ENCODE results near the gene SAMSN1. TPM values are rescaled to one million over a fixed set of nuclear protein-coding genes. Genes with fewer than 3 reads are reported as not detected.
A peak's percentile ranks its signal among the peaks of the same experiment; 100 is the strongest.

Gene SAMSN1
- total and polyA plus RNA-seq, 9 of the 15 experiments (the other 6 are each of a cell fraction or from before 2014, with no cell fraction given), result 101 to 223 (median 159) TPM

DNA sequence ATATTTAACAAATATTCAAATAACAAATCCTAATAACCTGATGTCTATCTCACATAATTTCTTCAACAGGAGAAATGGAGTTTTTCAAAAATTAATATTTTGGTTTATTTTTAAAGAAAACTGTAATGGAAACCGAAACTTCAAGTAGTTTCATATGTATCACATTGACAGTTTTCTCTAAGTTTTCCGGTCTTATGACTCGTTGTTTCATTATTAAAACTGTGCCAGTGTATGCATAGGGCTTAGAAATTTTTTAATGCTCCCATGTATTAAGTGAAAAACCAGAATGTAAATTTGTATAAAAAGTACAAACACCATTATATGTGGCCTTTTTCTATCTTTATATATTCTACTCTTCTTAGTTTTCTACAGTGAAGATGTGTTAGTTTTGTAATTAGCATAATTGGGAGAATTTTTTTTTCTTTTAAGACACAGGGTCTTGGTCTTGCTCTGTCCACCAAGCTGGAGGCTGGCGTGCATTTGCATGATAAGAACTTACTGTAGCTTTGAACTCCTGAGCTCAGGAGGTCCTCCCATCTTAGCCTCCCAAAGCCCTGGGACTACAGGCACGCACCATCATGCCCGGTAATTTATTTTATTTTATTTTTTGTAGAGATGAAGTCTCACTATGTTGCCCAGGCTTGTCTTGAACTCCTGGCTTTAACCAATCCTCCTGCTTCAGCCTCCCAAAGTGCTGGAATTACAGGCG lies 43.9 kb upstream of the SAMSN1 start:
- peak overlapping the region; percentile 55 for H2AFZ ChIP-seq (ENCODE audit: low read depth, low read length)
- intact Hi-C loops (cut with micrococcal nuclease), result no loop called here
- ATAC-seq, result peak; percentile 82
- H3K4me1 ChIP-seq (replicated peaks in 1 of 2; ENCODE audit: control insufficient read depth in 2 of 2, insufficient read depth in 2 of 2, low read length in 2 of 2), result peaks cover 0 to 4% of the 10 kb centered on the region in 2 experiments; a peak in 2 of 5 replicates
- peak overlapping the region; percentile 2; the same call in 1 of the 3 replicates for H3K27ac ChIP-seq (ENCODE audit: extremely low read depth, low read depth, low read length)
- POLR2A ChIA-PET, result interaction anchor here (3.8 to 4.2 kb wide), 2 partner anchors 9 to 13 kb away, joined by 11 to 19 read pairs; no protein-coding TSS in a partner anchor
- no peaks in the 10 kb centered on the region for H3K79me2 ChIP-seq (ENCODE audit: control insufficient read depth, insufficient read depth, low read length)
- no peaks in the 10 kb centered on the region for H3K9me1 ChIP-seq (ENCODE audit: control insufficient read depth, insufficient read depth, low read length)
- no TSS peak for BruUV-seq (replicated peaks)
- H3K9ac ChIP-seq (ENCODE audit: insufficient read depth in 1 of 2, low read depth in 2 of 2, low read length in 2 of 2), result no peak overlapping the region
- H3K27me3 ChIP-seq (ENCODE audit: control insufficient read depth in 2 of 2, insufficient read depth in 2 of 2, low read length in 2 of 2), result no peaks in the 10 kb centered on the region
- H3K36me3 ChIP-seq (ENCODE audit: control insufficient read depth, insufficient read depth, low read length), result no peaks in the 10 kb centered on the region
- WGBS (ENCODE audit: insufficient coverage, low coverage, missing lambda C conversion rate), result 36% methylated on average over 7 of the region's 7 CpGs
- DNase-seq (ENCODE audit: extremely low read depth in 1 of 4, low spot score in 3 of 4), result peak in 1 of 4 experiments; percentile 74
- H3K9me3 ChIP-seq (replicated peaks; ENCODE audit: control insufficient read depth, insufficient read depth, low read depth, low read length), result 0 out of 2 replicates have a peak, but pooled peaks cover 3% of the 10 kb centered on the region
- CTCF ChIA-PET (ENCODE audit: low intra/inter-chr PET ratio), result no interaction called here
- in situ Hi-C loops (cut with MboI), result no loop called here
- 0 out of 2 replicates have a peak, but pooled peaks have one; percentile 13 for TF ChIP-seq CXXC5 (CRISPR knock-in tag; IDR thresholded peaks at IDR 0.05)
- TF ChIP-seq SMARCA4 (IDR thresholded peaks at IDR 0.05), result 0 out of 2 replicates have a peak, but pooled peaks have one; percentile 21
- 0 out of 2 replicates have a peak, but pooled peaks have one; percentile 38 for TF ChIP-seq TCF7 (IDR thresholded peaks at IDR 0.05; ENCODE audit: borderline replicate concordance)
- TF ChIP-seq ZSCAN29 (IDR thresholded peaks at IDR 0.05), result no peak
- no peak for TF ChIP-seq RFX1 (IDR thresholded peaks at IDR 0.05)
- TF ChIP-seq ZNF384 (IDR thresholded peaks at IDR 0.05; ENCODE audit: low read depth, low read length), result 0 out of 2 replicates have a peak, but pooled peaks have one; percentile 7
- TF ChIP-seq CBFA2T3 (IDR thresholded peaks at IDR 0.05), result 0 out of 2 replicates have a peak, but pooled peaks have one; percentile 7
- peak; percentile 49; the same call in 1 of the 2 replicates for TF ChIP-seq LEF1 (IDR thresholded peaks at IDR 0.05)
- no peak for TF ChIP-seq CHD1 (IDR thresholded peaks at IDR 0.05; ENCODE audit: low read length)
- TF ChIP-seq DACH1 (IDR thresholded peaks at IDR 0.05; ENCODE audit: partially characterized antibody), result no peak
- TF ChIP-seq ZNF146 (CRISPR knock-in tag; IDR thresholded peaks at IDR 0.05; ENCODE audit: unreplicated experiment), result no peak
- peak; percentile 51; the same call in 1 of the 2 replicates for TF ChIP-seq FOXJ2 (tag; IDR thresholded peaks at IDR 0.05)
- TF ChIP-seq CC2D1A (IDR thresholded peaks at IDR 0.05), result 0 out of 2 replicates have a peak, but pooled peaks have one; percentile 22
- H3K4me2 ChIP-seq (ENCODE audit: insufficient read depth, low read length), result no peak overlapping the region
- no peak for FAIRE-seq
- H3K4me3 ChIP-seq, result no peak overlapping the region
- no peaks in the 10 kb centered on the region for H4K20me1 ChIP-seq (replicated peaks; ENCODE audit: control insufficient read depth, insufficient read depth, low read length)

All from K562 (cell line).